GM12874 (cell line): ENCODE data around the gene NCAPD2.

Experiments
- CTCF ChIP-seq: IDR thresholded peaks from 2 replicates; pipeline ENCODE4 v1.5.1; 2011; ENCODE audit warnings: low read depth, mild to moderate bottlenecking, control low read depth, low read length, moderate library complexity; ENCODE audit not compliant: insufficient read depth

The NCAPD2 gene

GRCh38 chr12:6554168-6555017, 60.5 kb downstream of the NCAPD2 start:
- TF ChIP-seq CTCF: peak; percentile 77

- no peak for TF ChIP-seq CTCF
These were observed 61.3 kb downstream of the NCAPD2 start for GRCh38 chr12:6555018-6555691.

- TF ChIP-seq CTCF: no peak
These were observed 63.0 kb downstream of the NCAPD2 start for GRCh38 chr12:6556857-6557256.

GRCh38 chr12:6558014-6558760, 64.3 kb downstream of the NCAPD2 start:
- TF ChIP-seq CTCF: peak; percentile 47; the same call in 1 of the 2 replicates

GRCh38 chr12:6559500-6559899, 65.6 kb downstream of the NCAPD2 start:
- no peak for TF ChIP-seq CTCF

GRCh38 chr12:6560501-6561205, 66.8 kb downstream of the NCAPD2 start:
- no peak for TF ChIP-seq CTCF
